Measurements from ENCODE around the gene MIA3. TPM values are rescaled to one million over a fixed set of nuclear protein-coding genes. Genes with fewer than 3 reads are reported as not detected.
"Not testable (repeated sequence)": the region's sequence is repeated elsewhere in the genome, so short reads cannot be mapped to it uniquely, and the experiment has no call there.

MIA3 gene
- total and polyA plus RNA-seq, 9 of the 15 experiments (the other 6 are each of a cell fraction or from before 2014, with no cell fraction given), result 21.6 to 89.4 (median 40.8) TPM

- H3K4me3 ChIP-seq; intact Hi-C loops (cut with micrococcal nuclease); CTCF ChIA-PET (ENCODE audit: low intra/inter-chr PET ratio); BruUV-seq (replicated peaks); H3K9ac ChIP-seq (ENCODE audit: insufficient read depth in 1 of 2, low read depth in 2 of 2, low read length in 2 of 2); H3K27me3 ChIP-seq (ENCODE audit: control insufficient read depth in 2 of 2, insufficient read depth in 2 of 2, low read length in 2 of 2); H3K79me2 ChIP-seq (ENCODE audit: control insufficient read depth, insufficient read depth, low read length); DNase-seq (ENCODE audit: extremely low read depth in 1 of 4, low spot score in 3 of 4); H4K20me1 ChIP-seq (replicated peaks; ENCODE audit: control insufficient read depth, insufficient read depth, low read length); H3K36me3 ChIP-seq (ENCODE audit: control insufficient read depth, insufficient read depth, low read length); ATAC-seq; H3K27ac ChIP-seq (ENCODE audit: extremely low read depth, low read depth, low read length); in situ Hi-C loops (cut with MboI); H3K4me2 ChIP-seq (ENCODE audit: insufficient read depth, low read length); H3K4me1 ChIP-seq (replicated peaks in 1 of 2; ENCODE audit: control insufficient read depth in 2 of 2, insufficient read depth in 2 of 2, low read length in 2 of 2); H2AFZ ChIP-seq (ENCODE audit: low read depth, low read length); FAIRE-seq; H3K9me1 ChIP-seq (ENCODE audit: control insufficient read depth, insufficient read depth, low read length); H3K9me3 ChIP-seq (replicated peaks; ENCODE audit: control insufficient read depth, insufficient read depth, low read depth, low read length): not testable (repeated sequence)
- TF ChIP-seq ZNF431 (CRISPR knock-in tag; IDR thresholded peaks at IDR 0.05), result peak; percentile 98
- 0 out of 4 replicates have a peak, but pooled peaks of 1 of the 2 experiments have one; percentile 8 for TF ChIP-seq TRIM24 (IDR thresholded peaks at IDR 0.05)
- peak; percentile 78 for TF ChIP-seq ZNF766 (CRISPR knock-in tag; conservative IDR thresholded peaks at IDR 0.05)
- POLR2A ChIA-PET, result interaction anchor here (2.0 to 2.2 kb wide), 2 partner anchors 17 to 20 kb away, joined by 7 read pairs; partner anchors contain the start of gene TAF1A
- WGBS (ENCODE audit: insufficient coverage, low coverage, missing lambda C conversion rate), result 0% methylated on average over 1 of the region's 1 CpG
Observed at GRCh38 chr1:222609111-222609510, 8.8 kb upstream of the MIA3 start.

GRCh38 chr1:222610728-222611127 is 7.2 kb upstream of the MIA3 start:
- Histone ChIP-seq H3K79me2 (ENCODE audit: control insufficient read depth, insufficient read depth, low read length) (no peaks in the 10 kb centered on the region), H4K20me1 (replicated peaks; ENCODE audit: control insufficient read depth, insufficient read depth, low read length) (no peaks in the 10 kb centered on the region), H3K4me2 (ENCODE audit: insufficient read depth, low read length) (no peak overlapping the region), H3K36me3 (ENCODE audit: control insufficient read depth, insufficient read depth, low read length) (no peaks in the 10 kb centered on the region), H3K4me1 (replicated peaks in 1 of 2; ENCODE audit: control insufficient read depth in 2 of 2, insufficient read depth in 2 of 2, low read length in 2 of 2) (no peaks in the 10 kb centered on the region), H3K27ac (ENCODE audit: extremely low read depth, low read depth, low read length) (no peak overlapping the region), H3K9me1 (ENCODE audit: control insufficient read depth, insufficient read depth, low read length) (no peaks in the 10 kb centered on the region), H3K4me3 (no peak overlapping the region), H3K27me3 (ENCODE audit: control insufficient read depth in 2 of 2, insufficient read depth in 2 of 2, low read length in 2 of 2) (no peaks in the 10 kb centered on the region), H3K9me3 (replicated peaks; ENCODE audit: control insufficient read depth, insufficient read depth, low read depth, low read length) (no peaks in the 10 kb centered on the region), H2AFZ (ENCODE audit: low read depth, low read length) (no peak overlapping the region), H3K9ac (ENCODE audit: insufficient read depth in 1 of 2, low read depth in 2 of 2, low read length in 2 of 2) (no peak overlapping the region)
- no peak for DNase-seq (ENCODE audit: extremely low read depth in 1 of 4, low spot score in 3 of 4)
- ChIA-PET CTCF (ENCODE audit: low intra/inter-chr PET ratio) (no interaction called here), POLR2A (interaction anchor here (2.2 kb wide), 1 partner anchor 21 kb away, joined by 7 read pairs; the partner anchor contains the start of gene TAF1A)
- no peak for FAIRE-seq
- intact Hi-C loops (cut with micrococcal nuclease) (no loop called here), in situ Hi-C loops (cut with MboI) (no loop called here)
- BruUV-seq (replicated peaks), result no TSS peak
- TF ChIP-seq SREBF1 (IDR thresholded peaks at IDR 0.05; ENCODE audit: borderline replicate concordance, low read depth, low read length) (no peak), HES1 (IDR thresholded peaks at IDR 0.05; ENCODE audit: low read depth) (no peak), DPF2 (IDR thresholded peaks at IDR 0.05) (no peak), ZNF224 (CRISPR knock-in tag; IDR thresholded peaks at IDR 0.05) (no peak), CBX3 (IDR thresholded peaks at IDR 0.05; ENCODE audit: borderline replicate concordance in 1 of 2, low read length in 2 of 2) (no peak), MAX (CRISPR knock-in tag; IDR thresholded peaks at IDR 0.05) (no peak), TCF15 (CRISPR knock-in tag; IDR thresholded peaks at IDR 0.05) (no peak), DNMT1 (IDR thresholded peaks at IDR 0.05) (no peak), XRCC3 (IDR thresholded peaks at IDR 0.05) (no peak), PCBP2 (IDR thresholded peaks at IDR 0.05; ENCODE audit: low read depth, low read length, poor library complexity, severe bottlenecking) (no peak), RCOR1 (IDR thresholded peaks at IDR 0.05; ENCODE audit: borderline replicate concordance in 1 of 2, low read depth in 2 of 2, low read length in 2 of 2) (no peak), HNRNPK (IDR thresholded peaks at IDR 0.05; ENCODE audit: low read depth, low read length, poor library complexity, severe bottlenecking) (no peak)
- no peak for ATAC-seq
- 10% methylated on average over 2 of the region's 2 CpGs for WGBS (ENCODE audit: insufficient coverage, low coverage, missing lambda C conversion rate)
